ENCODE measurements around the gene PRCP. TPM values are rescaled to one million over a fixed set of nuclear protein-coding genes. Genes with fewer than 3 reads are reported as not detected.

Gene PRCP
- total RNA-seq, 1 donor from 2014 or later, result 37.2 TPM

- DNase-seq (no peak), ATAC-seq (ENCODE audit: poor library complexity) (no peak)
- intact Hi-C loops (cut with DNase I), result no loop called here
Observed at GRCh38 chr11:82890002-82890341, 10.3 kb downstream of the PRCP start.

- peak; percentile 66 for ATAC-seq (ENCODE audit: poor library complexity)
- no peak for DNase-seq
- intact Hi-C loops (cut with DNase I), result no loop called here
Observed at GRCh38 chr11:82889133-82890001, 10.9 kb downstream of the PRCP start.

- DNase-seq (no peak), ATAC-seq (ENCODE audit: poor library complexity) (peak; percentile 73)
Observed at GRCh38 chr11:82883853-82884252, 16.4 kb downstream of the PRCP start.

GRCh38 chr11:82874646-82875523, 25.3 kb downstream of the PRCP start:
- intact Hi-C loops (cut with DNase I), result no loop called here
- ATAC-seq (ENCODE audit: poor library complexity), result no peak
- no peak for DNase-seq

More at GRCh38 chr11:82883853-82884252, 16.4 kb downstream of the PRCP start:
- intact Hi-C loops (cut with DNase I), result no loop called here

GRCh38 chr11:82873919-82874333, 26.3 kb downstream of the PRCP start:
- intact Hi-C loops (cut with DNase I), result no loop called here
- no peak for ATAC-seq (ENCODE audit: poor library complexity)

GRCh38 chr11:82872377-82873150, 27.7 kb downstream of the PRCP start:
- DNase-seq, result no peak

More at GRCh38 chr11:82873919-82874333, 26.3 kb downstream of the PRCP start:
- no peak for DNase-seq

GRCh38 chr11:82871646-82872045, 28.6 kb downstream of the PRCP start:
- intact Hi-C loops (cut with DNase I), result no loop called here
- no peak for ATAC-seq (ENCODE audit: poor library complexity)

More at GRCh38 chr11:82872377-82873150, 27.7 kb downstream of the PRCP start:
- ATAC-seq (ENCODE audit: poor library complexity), result no peak
- intact Hi-C loops (cut with DNase I), result no loop called here

GRCh38 chr11:82869657-82870056, 30.6 kb downstream of the PRCP start:
- no peak for DNase-seq

More at GRCh38 chr11:82871646-82872045, 28.6 kb downstream of the PRCP start:
- no peak for DNase-seq

GRCh38 chr11:82867495-82868082, 32.6 kb downstream of the PRCP start:
- DNase-seq (no peak), ATAC-seq (ENCODE audit: poor library complexity) (peak; percentile 53)
- intact Hi-C loops (cut with DNase I), result loop anchor here (10.0 kb wide), 1 partner anchor 153 kb away; no protein-coding TSS in a partner anchor

More at GRCh38 chr11:82869657-82870056, 30.6 kb downstream of the PRCP start:
- peak; percentile 60 for ATAC-seq (ENCODE audit: poor library complexity)
- intact Hi-C loops (cut with DNase I), result loop anchor here (10.0 kb wide), 1 partner anchor 155 kb away; no protein-coding TSS in a partner anchor

GRCh38 chr11:82865841-82866240, 34.4 kb downstream of the PRCP start:
- DNase-seq, result no peak
- no peak for ATAC-seq (ENCODE audit: poor library complexity)
- intact Hi-C loops (cut with DNase I), result loop anchor here (10.0 kb wide), 1 partner anchor 151 kb away; no protein-coding TSS in a partner anchor

- ATAC-seq (ENCODE audit: poor library complexity), result peak; percentile 57
- intact Hi-C loops (cut with DNase I), result loop anchor here (10.0 kb wide), 1 partner anchor 149 kb away; no protein-coding TSS in a partner anchor
Observed at GRCh38 chr11:82864268-82864667, 36.0 kb downstream of the PRCP start.

GRCh38 chr11:82863209-82863608, 37.0 kb downstream of the PRCP start:
- intact Hi-C loops (cut with DNase I), result loop anchor here (10.0 kb wide), 1 partner anchor 148 kb away; no protein-coding TSS in a partner anchor
- no peak for DNase-seq
- no peak for ATAC-seq (ENCODE audit: poor library complexity)

More at GRCh38 chr11:82864268-82864667, 36.0 kb downstream of the PRCP start:
- peak; percentile 58 for DNase-seq

- ATAC-seq (ENCODE audit: poor library complexity), result no peak
- intact Hi-C loops (cut with DNase I), result loop anchor here (10.0 kb wide), 1 partner anchor 148 kb away; no protein-coding TSS in a partner anchor
- no peak for DNase-seq
Observed at GRCh38 chr11:82862379-82862778, 37.9 kb downstream of the PRCP start.

GRCh38 chr11:82859750-82860149, 40.5 kb downstream of the PRCP start:
- intact Hi-C loops (cut with DNase I), result loop anchor here (10.0 kb wide), 1 partner anchor 145 kb away; no protein-coding TSS in a partner anchor
- no peak for DNase-seq

GRCh38 chr11:82858556-82859091, 41.6 kb downstream of the PRCP start:
- ATAC-seq (ENCODE audit: poor library complexity) (no peak), DNase-seq (no peak)
- intact Hi-C loops (cut with DNase I), result no loop called here

More at GRCh38 chr11:82859750-82860149, 40.5 kb downstream of the PRCP start:
- ATAC-seq (ENCODE audit: poor library complexity), result no peak

- DNase-seq (no peak), ATAC-seq (ENCODE audit: poor library complexity) (no peak)
- intact Hi-C loops (cut with DNase I), result no loop called here
Observed at GRCh38 chr11:82858133-82858532, 42.1 kb downstream of the PRCP start.

GRCh38 chr11:82857145-82857544, 43.1 kb downstream of the PRCP start:
- DNase-seq (no peak), ATAC-seq (ENCODE audit: poor library complexity) (no peak)
- intact Hi-C loops (cut with DNase I), result no loop called here

All from Right ventricle myocardium superior (tissue), 1 donor.